DMS79 treated with DMSO at 0.1 percent for 48 hours (cell line): ENCODE results near the gene PYGL.
"Not testable (repeated sequence)": the region's sequence is repeated elsewhere in the genome, so short reads cannot be mapped to it uniquely, and the experiment has no call there.

Source experiments
- DNase-seq: peaks from one replicate; lab custom pipeline; 2025; lab: John Stamatoyannopoulos, UW

PYGL gene

GRCh38 chr14:50943943-50944646 is at the start of gene PYGL:
Gene PYGL, minus strand, starts transcription at chr14:50944483. Its CDS starts 80 bp downstream, at chr14:50944403.
- DNase-seq = peak; percentile 59

DNA sequence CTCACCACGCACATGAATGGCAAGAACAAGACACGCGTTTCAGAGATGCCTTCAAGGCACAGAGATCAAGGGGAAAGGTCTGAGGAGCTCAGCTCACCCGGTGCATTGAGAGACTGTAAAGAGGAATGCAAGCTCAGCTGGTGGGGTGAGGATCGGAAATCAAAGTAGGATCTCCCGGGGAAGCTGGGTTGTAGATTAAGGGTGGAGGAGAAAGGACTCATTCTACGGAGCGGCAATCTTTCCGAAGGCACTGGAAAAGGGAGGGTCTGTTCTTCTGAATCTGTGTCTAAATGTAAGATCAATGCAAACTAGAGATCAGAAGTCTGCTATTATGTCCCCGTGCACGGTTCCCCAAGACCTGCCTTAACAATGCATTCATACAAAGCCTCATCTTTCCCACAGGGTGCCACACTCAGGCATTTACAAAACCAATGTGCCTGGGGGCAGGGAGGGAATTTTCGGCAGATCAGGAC is 41.6 kb upstream of the PYGL start:
- DNase-seq = no peak

DNA sequence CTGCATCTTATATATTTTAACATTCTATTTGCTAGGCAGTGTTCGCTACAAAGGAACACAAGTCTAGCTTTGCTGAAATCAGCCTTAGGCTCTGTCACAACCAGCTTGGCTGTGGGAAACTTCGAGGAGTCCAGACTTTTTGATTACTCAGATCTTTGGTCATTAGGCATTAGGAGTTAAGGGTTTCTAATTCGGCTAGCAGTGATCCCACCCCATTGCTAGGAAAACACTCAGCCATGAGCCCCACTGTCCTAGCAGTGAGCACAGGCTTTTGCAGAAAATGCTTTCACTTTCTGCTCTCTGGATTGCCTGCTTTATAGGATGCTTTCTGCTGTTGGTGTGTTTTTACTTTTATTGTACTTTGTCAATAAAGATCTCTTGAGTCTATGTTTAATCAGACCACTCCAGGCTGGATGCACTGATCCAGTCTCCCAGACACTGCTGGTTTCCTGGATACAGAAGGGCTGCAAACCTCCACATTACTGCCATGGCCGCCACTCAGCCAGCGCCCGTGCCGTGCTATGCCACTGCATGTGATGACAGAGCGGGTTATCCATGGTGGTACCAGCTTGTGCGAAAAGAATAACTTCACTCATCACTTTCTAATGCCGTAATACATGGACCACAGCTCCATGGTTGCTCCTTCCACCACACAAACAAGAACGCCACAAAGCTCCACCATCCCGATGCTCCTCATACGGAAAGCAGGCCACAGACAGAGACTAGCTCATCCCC is 41.0 kb upstream of the PYGL start:
- no peak for DNase-seq

DNA sequence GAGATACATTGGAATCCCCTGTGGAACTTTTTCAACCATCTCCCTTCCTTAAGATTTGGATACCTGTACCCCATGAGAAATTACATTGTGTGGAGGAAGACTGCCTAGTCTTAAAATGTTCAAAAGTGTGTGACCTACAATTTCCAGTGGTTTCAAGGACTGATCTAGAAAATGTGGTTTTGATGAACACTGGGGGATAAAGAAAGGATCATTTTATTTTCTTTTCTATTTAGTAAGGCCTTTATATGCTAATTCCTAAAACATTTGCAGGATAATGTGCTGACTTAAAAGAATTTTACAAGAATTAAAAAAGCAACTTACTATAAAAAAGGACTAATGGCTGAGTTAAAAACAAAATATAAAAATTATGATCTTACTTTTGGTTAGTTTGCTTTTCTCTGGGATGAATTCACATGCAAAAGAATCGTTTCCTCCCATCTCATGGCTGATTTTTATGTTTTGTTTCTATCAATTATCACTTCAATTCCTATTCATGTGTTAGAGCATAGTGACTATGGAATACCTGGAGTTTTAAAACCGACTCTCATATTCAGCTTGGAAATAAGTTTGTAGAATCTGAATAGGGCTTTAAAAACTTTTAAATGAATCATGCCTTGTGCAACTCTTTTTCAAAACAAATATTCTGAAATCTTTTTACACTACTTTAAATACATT is 39.9 kb upstream of the PYGL start:
- no peak for DNase-seq

- no peak for DNase-seq
Observed at GRCh38 chr14:50979941-50980850, 35.9 kb upstream of the PYGL start.

DNA sequence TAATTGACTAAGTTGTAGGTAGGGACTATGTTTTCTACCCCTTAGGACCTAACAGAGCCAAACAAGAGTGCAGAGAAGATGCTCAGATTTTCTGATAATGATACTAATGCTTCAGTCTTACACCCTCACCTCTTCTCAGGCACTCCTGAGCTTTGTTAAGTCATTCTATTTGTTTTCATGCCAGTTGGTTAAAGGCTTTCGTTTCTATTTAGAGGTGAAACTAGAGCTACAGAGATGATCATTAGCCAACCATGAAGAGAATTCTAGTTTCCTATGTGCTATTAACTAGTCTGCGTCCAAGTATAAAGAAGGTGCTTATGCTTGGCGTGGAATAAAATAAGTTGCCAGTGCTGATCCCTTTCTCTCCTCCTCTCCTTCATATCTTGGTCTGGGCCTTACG is 34.6 kb upstream of the PYGL start:
- DNase-seq = no peak

DNA sequence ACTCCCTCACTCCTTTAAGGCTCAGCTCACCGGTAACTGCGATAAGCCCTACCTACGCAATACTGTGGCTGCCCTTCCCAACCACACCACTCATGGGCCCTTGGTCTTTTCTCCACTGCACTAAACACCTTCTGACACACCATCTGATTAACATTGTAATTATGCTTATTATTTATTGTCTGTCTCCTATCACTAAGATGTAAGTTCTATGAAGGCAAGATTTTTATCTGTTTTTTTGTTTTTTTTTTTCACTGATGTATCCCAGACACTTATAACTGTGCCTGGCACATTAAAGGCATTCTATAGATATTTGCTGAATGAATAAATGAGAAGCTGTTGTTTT is 34.2 kb upstream of the PYGL start:
- no peak for DNase-seq

DNA sequence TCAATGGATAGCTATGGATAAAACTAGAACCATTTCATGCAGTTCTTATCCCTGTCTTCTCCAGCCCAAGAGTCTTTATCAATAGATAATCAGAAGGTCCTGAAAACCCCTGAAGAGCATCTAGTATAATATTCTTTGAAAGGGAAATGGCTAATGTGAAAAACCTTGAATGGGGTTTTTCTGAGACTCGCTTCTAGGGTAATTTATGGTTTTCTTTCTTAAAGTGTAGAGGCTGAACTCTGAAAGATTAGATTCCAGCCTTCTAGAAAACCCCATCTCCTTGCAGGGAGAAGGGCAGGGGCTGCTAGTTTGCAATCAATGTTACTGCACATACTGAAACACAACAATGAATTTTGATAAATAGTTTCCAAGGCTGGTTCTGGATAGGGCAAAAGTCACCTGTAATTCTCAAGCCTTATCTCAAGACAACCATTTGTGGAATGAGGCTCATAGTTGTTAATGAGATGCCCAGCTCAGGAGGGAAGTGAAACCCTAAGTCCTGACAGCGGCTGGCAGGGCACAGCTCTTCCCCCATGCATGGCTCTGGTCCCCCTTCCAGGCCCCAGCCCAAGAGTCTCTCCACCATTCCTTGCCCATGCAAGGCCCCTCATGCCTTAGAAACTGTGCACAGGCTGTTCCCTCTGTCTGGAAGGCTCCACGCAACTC is 33.7 kb upstream of the PYGL start:
- DNase-seq = no peak

DNA sequence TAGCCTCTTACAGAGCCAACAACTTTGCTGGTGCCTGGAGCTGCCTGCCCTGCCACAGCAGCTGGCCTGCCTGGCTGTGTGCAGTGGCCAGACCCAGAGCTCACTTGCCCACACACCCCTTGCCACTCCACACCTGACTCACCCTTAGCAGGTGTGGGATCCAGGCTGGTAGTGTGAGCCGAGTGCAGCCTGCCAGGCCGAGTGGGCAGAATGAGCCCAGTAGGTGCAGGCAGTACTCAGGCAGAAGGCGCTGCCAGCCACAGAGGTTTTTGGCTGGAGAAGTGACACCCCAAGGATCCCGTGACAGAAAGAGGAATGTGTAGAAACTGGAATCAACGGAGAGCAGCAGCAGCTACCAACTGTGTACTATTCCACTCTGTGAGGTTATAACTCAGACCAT is 29.8 kb upstream of the PYGL start:
- DNase-seq = no peak

DNA sequence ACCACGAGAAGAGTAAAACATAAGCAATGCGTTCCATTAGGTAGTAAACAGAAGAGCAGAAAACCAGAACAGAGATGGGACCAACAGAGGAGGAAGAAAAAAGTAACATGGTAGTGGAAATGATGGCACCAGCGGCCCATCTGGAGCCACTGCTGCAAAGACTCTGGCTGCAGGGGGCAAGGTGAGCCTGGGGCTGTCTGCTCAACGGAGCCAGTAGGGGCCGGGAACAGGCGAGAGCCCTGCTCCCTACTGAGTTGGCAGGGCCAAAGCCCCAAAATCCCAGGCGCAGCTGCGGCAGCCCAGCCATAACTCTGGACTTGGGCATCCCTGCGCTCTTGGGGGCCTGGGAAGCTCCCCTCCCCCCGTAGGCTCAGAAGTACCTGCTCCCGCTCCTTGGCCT is 28.5 kb upstream of the PYGL start:
- DNase-seq = no peak

DNA sequence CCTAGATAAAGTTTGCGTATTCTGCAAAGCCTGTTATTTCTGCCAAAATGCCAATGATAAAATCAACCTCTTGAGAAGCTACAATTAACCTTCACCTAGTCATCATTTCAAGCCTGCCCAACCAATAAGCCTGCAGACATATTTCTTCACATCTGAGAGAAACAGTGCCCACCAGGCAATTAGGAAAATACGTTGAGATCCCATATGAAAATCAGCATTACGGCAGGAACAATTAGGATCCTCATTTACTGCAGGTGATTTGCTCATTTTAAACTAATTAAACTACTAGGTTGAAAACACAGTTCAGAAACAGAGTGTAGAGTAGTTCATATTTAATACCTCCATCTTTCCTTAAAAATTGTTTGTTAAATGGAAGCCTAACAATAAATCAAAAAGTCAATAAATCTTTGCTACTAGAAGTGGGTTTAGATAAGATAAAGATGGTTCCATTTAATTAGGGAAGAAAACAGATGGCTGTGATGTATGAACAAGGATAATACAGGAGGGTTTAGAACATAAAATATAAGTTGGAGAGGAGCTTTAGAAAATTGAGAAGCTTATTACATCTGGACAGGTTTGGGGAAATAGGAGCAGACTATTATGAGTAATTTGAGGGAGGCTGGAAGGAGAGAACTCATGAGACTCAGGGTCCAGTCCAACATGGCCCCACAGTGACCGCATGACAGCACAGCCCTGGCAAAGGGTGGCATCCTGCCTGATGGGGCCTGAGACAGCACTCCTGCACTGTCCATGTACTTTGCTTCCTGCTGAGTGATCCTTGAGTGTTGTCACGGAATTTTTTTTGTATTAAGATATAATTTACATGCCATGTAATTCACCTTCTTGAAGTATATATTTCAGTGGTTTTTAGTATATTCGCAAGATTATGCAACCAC is 26.9 kb upstream of the PYGL start:
- no peak for DNase-seq

DNA sequence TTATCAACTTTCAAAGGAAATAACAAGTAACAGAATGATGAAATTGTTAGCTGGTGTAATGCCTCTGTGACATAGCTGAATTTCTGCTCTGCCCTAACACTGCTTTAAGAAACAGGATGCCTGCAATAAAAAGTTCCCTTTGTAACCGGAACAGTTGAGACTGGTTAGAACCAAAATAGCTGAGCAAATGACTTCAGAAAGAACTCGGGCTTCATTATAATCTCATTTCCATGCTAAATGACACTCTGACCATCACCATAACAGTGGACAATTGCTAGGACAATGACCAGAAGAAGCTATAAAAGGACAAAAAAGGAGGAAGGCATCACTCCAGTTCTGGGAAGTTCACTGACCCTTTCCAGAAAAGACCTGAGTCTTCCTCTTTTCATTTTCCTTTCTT is 23.5 kb upstream of the PYGL start:
- DNase-seq = no peak

DNA sequence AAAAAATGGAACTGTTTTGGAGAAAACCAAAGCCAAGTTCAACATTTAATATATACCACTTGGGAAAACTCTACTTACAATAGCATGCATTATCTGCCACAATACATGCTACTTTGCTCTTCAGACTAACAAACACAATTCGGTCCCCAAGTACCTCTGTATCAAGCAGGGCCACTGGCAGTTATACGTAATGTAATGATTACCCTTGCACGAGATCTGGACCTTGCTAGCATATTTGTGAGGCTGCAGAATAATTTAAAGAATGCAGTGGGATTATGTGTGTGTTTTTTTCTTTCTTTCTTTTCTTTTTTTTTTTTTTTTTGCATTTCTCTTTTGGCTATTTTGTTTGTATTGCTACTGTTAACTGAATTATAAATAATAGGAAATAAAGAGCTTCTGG is 22.8 kb upstream of the PYGL start:
- no peak for DNase-seq

- DNase-seq = peak; percentile 73
Observed at GRCh38 chr14:50964683-50965390, 20.6 kb upstream of the PYGL start.

DNA sequence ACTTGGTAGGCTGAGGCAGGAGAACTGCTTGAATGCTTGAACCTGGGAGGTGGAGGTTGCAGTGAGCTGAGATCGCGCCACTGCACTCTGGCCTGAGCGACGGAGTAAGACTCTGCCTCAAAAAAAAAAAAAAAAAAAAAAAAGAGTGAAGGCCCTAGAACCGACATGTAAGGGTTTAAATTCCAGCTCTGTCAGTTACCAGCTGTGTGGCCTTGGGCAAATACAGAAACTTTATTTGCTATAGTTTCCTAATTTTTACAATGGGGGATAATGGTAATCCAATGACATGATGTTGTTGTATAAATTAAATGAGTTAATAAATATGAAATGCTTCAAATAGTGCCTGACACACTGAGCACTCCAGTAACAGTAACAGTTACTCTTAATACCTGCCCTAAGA is 19.6 kb upstream of the PYGL start:
- no peak for DNase-seq

- peak; percentile 15 for DNase-seq
Observed at GRCh38 chr14:50961605-50962221, 17.4 kb upstream of the PYGL start.

- no peak for DNase-seq
Observed at GRCh38 chr14:50957296-50957695, 13.0 kb upstream of the PYGL start.

- not testable (repeated sequence) for DNase-seq
Observed at GRCh38 chr14:50956421-50956820, 12.1 kb upstream of the PYGL start.

DNA sequence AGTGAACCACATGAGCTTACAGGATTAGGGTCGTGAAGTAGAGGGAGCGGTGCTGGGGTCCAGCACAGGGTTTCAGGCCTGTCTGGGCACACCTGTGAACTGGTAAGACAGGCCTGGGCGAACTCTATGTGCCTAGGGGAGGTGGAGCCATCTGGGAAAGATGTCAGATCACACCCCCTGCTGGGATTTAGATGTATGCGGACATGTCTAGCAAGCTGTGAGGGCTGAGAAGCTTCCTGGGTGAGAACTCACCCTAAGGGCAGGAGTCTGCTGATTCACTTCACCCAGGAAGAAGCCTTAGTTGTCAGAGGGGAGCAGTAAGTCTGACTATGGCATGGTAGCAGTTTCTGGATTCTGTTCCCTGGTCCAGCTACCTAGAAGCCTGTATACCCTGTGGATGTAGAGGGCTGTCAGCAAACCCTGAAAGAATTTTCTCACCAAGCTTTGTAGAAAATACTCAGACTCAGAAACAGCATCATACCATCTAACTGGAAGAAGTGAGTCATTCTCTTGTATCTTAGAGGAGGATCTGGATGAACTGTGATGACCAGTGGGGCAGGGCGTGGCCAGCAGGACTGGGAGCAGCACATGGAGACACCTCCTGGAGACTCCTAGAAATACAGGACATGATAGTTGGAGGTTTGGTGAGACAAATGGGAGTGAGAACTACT is 11.2 kb upstream of the PYGL start:
- DNase-seq = no peak
